ENCODE data around the gene MFAP5. TPM values are rescaled to one million over a fixed set of nuclear protein-coding genes. Genes with fewer than 3 reads are reported as not detected.
"Not testable (repeated sequence)": the region's sequence is repeated elsewhere in the genome, so short reads cannot be mapped to it uniquely, and the experiment has no call there.

The MFAP5 gene
- total RNA-seq, 1 donor from 2014 or later = 17.0 TPM

DNA sequence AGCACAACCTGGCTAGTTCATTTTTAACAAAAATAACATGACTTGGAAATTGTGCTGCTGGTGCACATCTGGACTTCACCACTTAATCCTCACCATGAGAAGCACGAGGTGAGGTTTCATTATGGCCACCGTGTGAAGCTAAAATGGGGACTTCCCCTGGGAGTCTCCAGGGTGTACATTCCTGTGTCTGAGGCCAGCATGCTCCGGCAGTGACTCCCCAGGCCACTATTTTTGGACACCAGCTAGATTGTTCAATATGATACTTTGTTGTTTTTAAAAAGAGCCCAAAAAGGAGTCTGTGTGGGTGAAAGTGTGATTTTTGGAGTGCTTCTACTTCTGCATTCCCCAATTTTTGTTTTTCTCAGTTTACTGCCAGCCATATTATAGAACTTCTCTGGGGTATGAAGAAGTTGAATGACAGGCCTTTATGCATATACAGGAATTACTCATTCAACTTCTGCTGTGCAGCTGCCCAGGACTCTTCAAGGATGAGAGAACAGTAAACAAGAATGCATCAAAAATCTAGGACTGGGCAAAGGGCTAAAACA lies 33.1 kb downstream of the MFAP5 start:
- DNase-seq (ENCODE audit: low spot score) = no peak

DNA sequence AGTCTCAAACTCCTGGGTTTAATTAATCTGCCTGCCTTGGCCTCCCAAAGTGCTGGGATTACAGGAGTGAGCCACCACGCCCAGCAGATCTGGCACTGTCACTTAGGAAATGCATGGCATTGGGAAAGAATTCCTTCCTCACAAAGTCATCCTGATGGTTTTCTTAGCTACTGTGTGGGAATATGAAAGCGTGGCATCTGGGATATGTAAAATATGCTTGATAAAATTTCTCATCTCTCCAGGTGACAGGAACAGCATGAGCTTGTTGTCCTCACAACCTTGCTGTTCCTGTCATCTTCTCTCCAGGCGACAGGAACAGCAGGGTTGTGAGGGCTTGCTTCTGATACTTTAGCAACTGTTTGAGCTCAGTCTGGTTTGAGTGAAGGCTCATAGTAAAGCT lies 33.9 kb downstream of the MFAP5 start:
- DNase-seq (ENCODE audit: low spot score) = no peak

GRCh38 chr12:8624750-8625149 lies 37.9 kb downstream of the MFAP5 start:
- DNase-seq (ENCODE audit: low spot score) = not testable (repeated sequence)

GRCh38 chr12:8622646-8623045 lies 40.0 kb downstream of the MFAP5 start:
- DNase-seq (ENCODE audit: low spot score) = no peak

- no peak for DNase-seq (ENCODE audit: low spot score)
Measured at GRCh38 chr12:8615206-8615605, 47.4 kb downstream of the MFAP5 start.

- not testable (repeated sequence) for DNase-seq (ENCODE audit: low spot score)
Measured at GRCh38 chr12:8613881-8614280, 48.7 kb downstream of the MFAP5 start.

DNA sequence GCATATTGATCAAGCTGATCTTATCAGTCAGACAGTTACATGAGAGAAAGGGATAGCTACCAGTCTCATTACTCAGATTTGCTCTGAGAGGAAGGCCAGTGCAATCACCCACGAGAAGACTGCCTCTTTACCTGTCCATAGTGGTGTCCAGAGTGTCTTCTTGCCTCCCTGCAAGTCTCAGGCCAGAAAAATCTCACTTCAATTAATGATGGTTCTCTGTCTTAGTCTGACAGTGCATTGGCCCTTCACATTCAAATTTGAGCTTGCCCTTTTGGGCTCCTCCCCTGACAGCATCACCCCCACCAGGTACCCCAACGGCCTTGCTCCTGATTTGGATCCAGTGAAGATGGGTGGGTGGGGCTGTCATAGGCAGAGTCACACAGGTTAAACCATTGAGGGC lies 50.0 kb downstream of the MFAP5 start, which contains the start of gene AICDA:
AICDA (minus strand) TSS at position 231 of the 400 bp plus-strand sequence; CDS start at position 139, 92 bp downstream.
- no peak for DNase-seq (ENCODE audit: low spot score)

GRCh38 chr12:8609061-8609570 lies 53.5 kb downstream of the MFAP5 start:
- DNase-seq (ENCODE audit: low spot score) = no peak

GRCh38 chr12:8606890-8607289 lies 55.7 kb downstream of the MFAP5 start:
- DNase-seq (ENCODE audit: low spot score) = no peak

GRCh38 chr12:8605057-8605456 lies 57.6 kb downstream of the MFAP5 start:
- no peak for DNase-seq (ENCODE audit: low spot score)

DNA sequence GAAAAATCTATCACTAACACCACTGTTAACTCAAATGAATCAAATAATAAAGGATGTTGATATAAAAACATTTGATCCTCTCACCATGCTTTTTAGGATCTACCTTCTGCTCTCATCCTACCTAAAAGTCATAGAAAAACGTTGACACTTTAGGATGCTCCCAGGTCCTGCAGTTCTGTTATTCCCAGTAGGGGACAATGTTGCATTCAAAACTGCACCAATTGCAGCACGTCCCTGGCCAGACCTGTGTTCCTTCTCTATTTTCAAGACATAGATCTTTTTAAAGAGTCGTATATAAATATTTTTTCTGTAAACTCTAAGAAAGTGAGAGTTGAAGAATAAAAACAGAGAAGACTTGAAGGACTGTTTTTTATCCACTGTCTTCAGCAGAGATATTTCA lies 58.8 kb downstream of the MFAP5 start:
- no peak for DNase-seq (ENCODE audit: low spot score)

- DNase-seq (ENCODE audit: low spot score) = no peak
Measured at GRCh38 chr12:8603286-8603685, 59.3 kb downstream of the MFAP5 start.

DNA sequence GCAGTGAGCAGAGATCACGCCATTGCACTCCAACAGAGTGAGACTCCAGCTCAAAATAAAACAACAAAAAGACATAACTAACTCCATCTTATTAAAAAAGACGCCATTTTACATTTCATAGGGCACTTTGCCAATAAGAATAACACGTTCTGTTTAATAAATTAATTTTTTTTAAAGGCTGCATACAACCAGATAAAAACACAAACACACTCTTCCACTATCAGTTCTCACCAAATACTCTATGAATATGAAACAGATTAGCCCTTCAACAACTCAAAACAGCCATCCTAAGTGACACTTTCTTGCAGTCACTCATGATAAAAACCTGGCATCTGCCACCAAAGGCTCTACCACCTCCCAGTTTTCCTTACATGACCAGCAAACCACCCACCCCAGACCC lies 66.1 kb downstream of the MFAP5 start:
- DNase-seq (ENCODE audit: low spot score) = no peak

Other genes starting within 250 kb of the MFAP5 start
- not detected for gene CLEC6A, start 206.9 kb downstream of the MFAP5 start, total RNA-seq
- gene CLEC4D, start 149.3 kb downstream of the MFAP5 start, total RNA-seq = not detected
- 0.52 TPM for gene CLEC4E, start 121.9 kb downstream of the MFAP5 start, total RNA-seq
- gene AICDA, start 50.0 kb downstream of the MFAP5 start, total RNA-seq = not detected
- gene RIMKLB, start 35.2 kb upstream of the MFAP5 start, total RNA-seq = 43.4 TPM
- 5.9 TPM for gene A2ML1, start 159.8 kb upstream of the MFAP5 start, total RNA-seq